Right lung (tissue), 5 donors: ENCODE results near the gene MTHFR. TPM values are rescaled to one million over a fixed set of nuclear protein-coding genes. Genes with fewer than 3 reads are reported as not detected.

Source experiments
- DNase-seq, 2 donors: peaks; one replicate each; pipeline ENCODE4 v3.0.0-alpha.2; 2013
- polyA plus RNA-seq, 5 donors: library from polyadenylated mRNA; unstranded; fragments of 120-200 nt; gene quantifications; one replicate each; pipeline versions ENCODE4 v1.2.1 to v1.2.3, GENCODE V29; 2013; ENCODE audit warnings: inconsistent platforms in 1 of 5, low replicate concordance in 1 of 5; ENCODE audit not compliant: insufficient read length in 5 of 5, insufficient read depth in 1 of 5

MTHFR gene
- polyA plus RNA-seq, 5 donors = 13.4 to 24.2 (median 21.2) TPM

- peak; percentile 95 for DNase-seq
Measured at GRCh38 chr1:11735854-11736745, 69.7 kb downstream of the MTHFR start, which contains the start of gene AGTRAP. AGTRAP (plus strand) TSS chr1:11736136; CDS start chr1:11736209, 73 bp downstream.

Other genes with a start within 250 kb of the MTHFR start
- gene FBXO2, start 151.5 kb downstream of the MTHFR start, polyA plus RNA-seq = 1 to 10 TPM in 1 of 5 donors, under 1 TPM in 4; 0.52 to 1.5 (median 0.73) TPM
- 10 to 100 TPM; 10.4 to 20.3 (median 15.8) TPM for gene FBXO44, start 151.1 kb downstream of the MTHFR start, polyA plus RNA-seq
- gene FBXO6, start 141.8 kb downstream of the MTHFR start, polyA plus RNA-seq = 1 to 10 TPM; 4.5 to 7.8 (median 5.4) TPM
- 10 to 100 TPM; 43.0 to 61.5 (median 46.7) TPM for gene MAD2L2, start 124.8 kb downstream of the MTHFR start, polyA plus RNA-seq
- 1 to 10 TPM; 1.9 to 2.7 (median 2.2) TPM for gene DRAXIN, start 114.3 kb downstream of the MTHFR start, polyA plus RNA-seq
- gene AGTRAP, start 69.8 kb downstream of the MTHFR start, polyA plus RNA-seq = 10 to 100 TPM; 22.0 to 32.8 (median 29.6) TPM
- under 1 TPM in 2 of 5 donors, not detected in 3; 0.29 to 0.55 TPM for gene C1orf167, start 43.8 kb downstream of the MTHFR start, polyA plus RNA-seq
- gene CLCN6, start 227 bp upstream of the MTHFR start, polyA plus RNA-seq = 10 to 100 TPM; 17.2 to 24.2 (median 18.4) TPM
- 1 to 10 TPM in 2 of 5 donors, under 1 TPM in 3; 0.43 to 1.5 (median 0.73) TPM for gene NPPA, start 41.8 kb upstream of the MTHFR start, polyA plus RNA-seq
- not detected for gene NPPB, start 53.0 kb upstream of the MTHFR start, polyA plus RNA-seq
- gene KIAA2013, start 120.5 kb upstream of the MTHFR start, polyA plus RNA-seq = 10 to 100 TPM; 25.5 to 41.1 (median 32.7) TPM
- gene PLOD1, start 128.8 kb upstream of the MTHFR start, polyA plus RNA-seq = 100 to 1,000 TPM in 4 of 5 donors, 10 to 100 TPM in 1; 88.8 to 148 (median 135) TPM
- 10 to 100 TPM; 45.5 to 52.3 (median 48.3) TPM for gene MFN2, start 174.5 kb upstream of the MTHFR start, polyA plus RNA-seq
- 10 to 100 TPM; 12.9 to 31.7 (median 19.9) TPM for gene MIIP, start 213.5 kb upstream of the MTHFR start, polyA plus RNA-seq